CD14-positive monocyte (primary cell): ENCODE data around the gene ERC1. TPM values are rescaled to one million over a fixed set of nuclear protein-coding genes. Genes with fewer than 3 reads are reported as not detected.
A peak's percentile ranks its signal among the peaks of the same experiment; 100 is the strongest.

Source experiments
- DNase-seq, 3 donors: peaks; one replicate each; pipeline ENCODE4 v3.0.0-alpha.2; 2011 to 2022
- H2AFZ ChIP-seq: 2 replicates; pipeline ENCODE4 v1.6.0; 2012; ENCODE audit warnings: mild to moderate bottlenecking, low read depth, low read length, inconsistent platforms; ENCODE audit not compliant: insufficient read depth, poor library complexity, severe bottlenecking
- H3K27ac ChIP-seq, 2 donors: 1 replicate in 1 of 2; 2 replicates in 1 of 2; pipeline ENCODE4 v1.5.1; 2012 to 2013; ENCODE audit warnings: low read length in 2 of 2, control low read depth in 1 of 2, inconsistent platforms in 1 of 2, low read depth in 1 of 2, mild to moderate bottlenecking in 1 of 2
- H3K27me3 ChIP-seq, 2 donors: one replicate each; pipeline versions ENCODE4 v1.6.0 to v1.6.1; 2011 to 2013; ENCODE audit warnings: low read length in 2 of 2; ENCODE audit not compliant: control insufficient read depth in 2 of 2, insufficient read depth in 2 of 2
- H3K36me3 ChIP-seq, 2 donors: replicated peaks in 1 of 2; 1 replicate in 1 of 2; 2 replicates in 1 of 2; pipeline versions ENCODE4 v1.5.1 to v1.6.1; 2012 to 2013; ENCODE audit warnings: low read length in 2 of 2, control low read depth in 1 of 2, inconsistent platforms in 1 of 2, mild to moderate bottlenecking in 1 of 2; ENCODE audit not compliant: insufficient read depth in 2 of 2, control insufficient read depth in 1 of 2
- H3K4me1 ChIP-seq, 2 donors: 1 replicate in 1 of 2; 2 replicates in 1 of 2; pipeline versions ENCODE4 v1.5.1 to v1.6.1; 2012 to 2013; ENCODE audit warnings: low read length in 2 of 2, control low read depth in 1 of 2, inconsistent platforms in 1 of 2, mild to moderate bottlenecking in 1 of 2, moderate library complexity in 1 of 2; ENCODE audit not compliant: insufficient read depth in 2 of 2, control insufficient read depth in 1 of 2
- H3K4me2 ChIP-seq: replicated peaks from 2 replicates; pipeline ENCODE3; 2012; ENCODE audit warnings: low read length, moderate library complexity, mild to moderate bottlenecking; ENCODE audit not compliant: poor library complexity, severe bottlenecking; ENCODE audit errors: extremely low read depth
- H3K4me3 ChIP-seq, 3 experiments: fragments of 200-600 bp in 1 of 3; sonication (generic) in 1 of 3; replicated peaks in 1 of 3; 1 replicate in 2 of 3; 2 replicates in 1 of 3; pipeline ENCODE4 v1.5.1; 2011 to 2013; ENCODE audit warnings: low read length in 3 of 3, mild to moderate bottlenecking in 3 of 3, control low read depth in 2 of 3, low read depth in 2 of 3, inconsistent platforms in 1 of 3, moderate library complexity in 1 of 3
- H3K79me2 ChIP-seq: 2 replicates; pipeline ENCODE4 v1.6.0; 2012; ENCODE audit warnings: mild to moderate bottlenecking, control low read depth, inconsistent platforms, low read length, moderate library complexity; ENCODE audit not compliant: insufficient read depth
- H3K9ac ChIP-seq: 2 replicates; pipeline ENCODE4 v1.6.0; 2017; ENCODE audit warnings: low read length, mild to moderate bottlenecking; ENCODE audit not compliant: insufficient read depth, poor library complexity, severe bottlenecking
- H3K9me3 ChIP-seq, 2 donors: replicated peaks in 1 of 2; 1 replicate in 1 of 2; 2 replicates in 1 of 2; pipeline versions ENCODE4 v1.5.1 to v1.6.1; 2012 to 2013; ENCODE audit warnings: low read length in 2 of 2, control low read depth in 1 of 2; ENCODE audit not compliant: control insufficient read depth in 1 of 2, insufficient read depth in 1 of 2
- H4K20me1 ChIP-seq: 2 replicates; pipeline ENCODE4 v1.6.0; 2012; ENCODE audit warnings: mild to moderate bottlenecking, low read length, control low read depth, moderate library complexity; ENCODE audit not compliant: insufficient read depth
- H3K27ac Mint-ChIP-seq, 7 donors: one replicate each; pipeline ENCODE4 v1.8.0; 2020; ENCODE audit warnings: mild to moderate bottlenecking in 7 of 7, mixed read lengths in 7 of 7, moderate library complexity in 6 of 7, inconsistent platforms in 2 of 7
- H3K27me3 Mint-ChIP-seq, 3 donors: one replicate each; pipeline ENCODE4 v1.8.0; 2021 to 2022; ENCODE audit warnings: low read depth in 3 of 3, mild to moderate bottlenecking in 3 of 3, mixed read lengths in 3 of 3, moderate library complexity in 3 of 3, inconsistent platforms in 1 of 3
- H3K36me3 Mint-ChIP-seq, 2 donors: one replicate each; pipeline ENCODE4 v1.8.0; 2020; ENCODE audit warnings: mixed read lengths in 2 of 2, inconsistent platforms in 1 of 2, mild to moderate bottlenecking in 1 of 2
- H3K4me1 Mint-ChIP-seq: one replicate; pipeline ENCODE4 v1.8.0; 2020; ENCODE audit warnings: mild to moderate bottlenecking, mixed read lengths
- H3K4me3 Mint-ChIP-seq, 2 donors: one replicate each; pipeline ENCODE4 v1.8.0; 2020; ENCODE audit warnings: mild to moderate bottlenecking in 2 of 2, mixed read lengths in 2 of 2, moderate library complexity in 1 of 2
- H3K9me3 Mint-ChIP-seq, 7 donors: one replicate each; pipeline ENCODE4 v1.8.0; 2020 to 2022; ENCODE audit warnings: mixed read lengths in 7 of 7, mild to moderate bottlenecking in 6 of 7, moderate library complexity in 6 of 7, inconsistent platforms in 2 of 7
- WGBS: methylation state at CpG from one replicate; pipeline ENCODE4 v1.1.5; 2013; ENCODE audit warnings: missing lambda C conversion rate; ENCODE audit not compliant: insufficient coverage; 5-methylcytosine and 5-hydroxymethylcytosine counted together
- intact Hi-C, 2 donors: fragments of 100-400 bp; cut with micrococcal nuclease; formaldehyde crosslinking; loops; one replicate each; pipeline versions ENCODE4 v1.15.0 to v1.15.1; 2023
- polyA plus RNA-seq, 3 donors: library from polyadenylated mRNA; depleted of rRNA in 1 of 3; unstranded in 2 of 3; stranded (reverse) in 1 of 3; fragments of 300-500 nt in 2 of 3; fragments of >200 nt in 1 of 3; fragmentation: Illumina TruSeq in 2 of 3; gene quantifications; 1 replicate in 2 of 3; 2 replicates in 1 of 3; pipeline ENCODE4 v1.2.3, GENCODE V29; 2012 to 2021
- TF ChIP-seq, protein P1 (sequence below): fragments of 200-600 bp; IDR thresholded peaks from one replicate; pipeline ENCODE4 v1.8.0; 2022; ENCODE audit warnings: antibody characterized with exemption, mild to moderate bottlenecking

The ERC1 gene
- polyA plus RNA-seq, 3 donors, result 4.0 to 14.3 (median 5.1) TPM

GRCh38 chr12:1494856-1495255, 503.8 kb downstream of the ERC1 start:
- TF ChIP-seq, protein P1, sequence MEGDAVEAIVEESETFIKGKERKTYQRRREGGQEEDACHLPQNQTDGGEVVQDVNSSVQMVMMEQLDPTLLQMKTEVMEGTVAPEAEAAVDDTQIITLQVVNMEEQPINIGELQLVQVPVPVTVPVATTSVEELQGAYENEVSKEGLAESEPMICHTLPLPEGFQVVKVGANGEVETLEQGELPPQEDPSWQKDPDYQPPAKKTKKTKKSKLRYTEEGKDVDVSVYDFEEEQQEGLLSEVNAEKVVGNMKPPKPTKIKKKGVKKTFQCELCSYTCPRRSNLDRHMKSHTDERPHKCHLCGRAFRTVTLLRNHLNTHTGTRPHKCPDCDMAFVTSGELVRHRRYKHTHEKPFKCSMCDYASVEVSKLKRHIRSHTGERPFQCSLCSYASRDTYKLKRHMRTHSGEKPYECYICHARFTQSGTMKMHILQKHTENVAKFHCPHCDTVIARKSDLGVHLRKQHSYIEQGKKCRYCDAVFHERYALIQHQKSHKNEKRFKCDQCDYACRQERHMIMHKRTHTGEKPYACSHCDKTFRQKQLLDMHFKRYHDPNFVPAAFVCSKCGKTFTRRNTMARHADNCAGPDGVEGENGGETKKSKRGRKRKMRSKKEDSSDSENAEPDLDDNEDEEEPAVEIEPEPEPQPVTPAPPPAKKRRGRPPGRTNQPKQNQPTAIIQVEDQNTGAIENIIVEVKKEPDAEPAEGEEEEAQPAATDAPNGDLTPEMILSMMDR, result no peak
- peaks cover 2 to 9% (median 6%) of the 10 kb centered on the region in 3 donors for H3K27me3 Mint-ChIP-seq
- H3K27ac Mint-ChIP-seq, result peak overlapping the region in 1 of 7 donors; percentile 40
- Histone ChIP-seq H3K36me3 (peaks cover 11 to 35% of the 10 kb centered on the region in 2 donors), H3K27ac (no peak overlapping the region), H3K4me2 (no peak overlapping the region), H3K4me1 (no peaks in the 10 kb centered on the region), H3K9me3 (no peaks in the 10 kb centered on the region), H4K20me1 (no peaks in the 10 kb centered on the region), H3K9ac (no peak overlapping the region), H3K79me2 (no peaks in the 10 kb centered on the region), H3K4me3 (no peak overlapping the region), H2AFZ (no peak overlapping the region), H3K27me3 (no peaks in the 10 kb centered on the region)
- no peak for DNase-seq
- peaks cover 2% of the 10 kb centered on the region for H3K4me1 Mint-ChIP-seq
- 92% methylated on average over 7 of the region's 7 CpGs for WGBS
- H3K36me3 Mint-ChIP-seq, result peaks cover 36 to 38% of the 10 kb centered on the region in 2 donors
- no peak overlapping the region for H3K4me3 Mint-ChIP-seq
- intact Hi-C loops, result no loop called here
- H3K9me3 Mint-ChIP-seq, result peaks cover 0 to 3% (median 0%) of the 10 kb centered on the region in 7 donors

DNA sequence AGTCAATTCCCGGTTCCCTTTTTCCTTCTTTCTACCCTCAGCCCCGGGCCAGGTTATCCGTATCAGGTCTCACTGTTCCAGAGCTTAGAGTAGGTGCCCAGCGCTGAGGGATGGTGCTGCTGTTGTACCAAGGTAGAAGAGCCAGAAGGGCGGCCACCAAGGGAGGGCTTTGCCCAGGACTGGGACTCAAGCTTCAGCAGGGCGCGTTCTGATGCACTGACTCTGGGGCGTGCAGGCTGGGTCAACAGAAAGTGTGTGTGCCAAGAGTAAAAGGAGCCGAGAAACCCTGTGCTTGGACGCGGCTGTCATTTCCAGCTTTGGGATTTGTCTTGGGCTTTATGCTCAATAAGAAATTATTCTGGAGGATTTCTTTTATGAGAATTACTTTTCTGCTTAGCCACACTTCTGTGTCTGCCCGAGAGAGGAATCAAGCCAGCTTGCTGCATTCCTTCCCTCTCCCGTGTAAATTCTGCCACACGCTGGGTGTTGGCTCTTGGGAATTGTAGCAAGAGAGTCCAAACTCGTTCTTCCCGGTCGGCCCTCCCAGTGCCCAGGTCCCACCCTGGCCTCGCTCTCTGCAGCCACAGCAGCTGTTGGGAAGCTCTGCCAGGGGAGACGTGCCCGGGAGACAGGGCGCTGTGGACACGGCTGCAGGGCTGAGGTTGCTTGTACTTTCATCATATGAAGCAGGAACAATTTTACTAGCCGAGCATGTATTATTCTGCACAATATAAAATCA, 505.3 kb downstream of the ERC1 start:
- WGBS, result 90% methylated on average over 18 of the region's 23 CpGs
- Histone ChIP-seq H2AFZ (no peak overlapping the region), H3K4me2 (no peak overlapping the region)

More for the DNA sequence above, 505.3 kb downstream of the ERC1 start:
- DNase-seq, result no peak
- intact Hi-C loops, result no loop called here
- no peaks in the 10 kb centered on the region for H4K20me1 ChIP-seq
- H3K36me3 Mint-ChIP-seq, result peaks cover 23 to 24% of the 10 kb centered on the region in 2 donors
- no peak overlapping the region for H3K27ac ChIP-seq
- H3K27me3 ChIP-seq, result no peaks in the 10 kb centered on the region
- peaks cover 5% of the 10 kb centered on the region for H3K4me1 Mint-ChIP-seq
- peaks cover 0 to 3% (median 0%) of the 10 kb centered on the region in 7 donors for H3K9me3 Mint-ChIP-seq
- H3K79me2 ChIP-seq, result no peaks in the 10 kb centered on the region
- peaks cover 4 to 6% of the 10 kb centered on the region in 2 donors for H3K4me1 ChIP-seq
- no peaks in the 10 kb centered on the region for H3K9me3 ChIP-seq
- H3K27me3 Mint-ChIP-seq, result peaks cover 2 to 11% (median 6%) of the 10 kb centered on the region in 3 donors
- H3K4me3 ChIP-seq, result no peak overlapping the region
- H3K9ac ChIP-seq, result no peak overlapping the region
- H3K4me3 Mint-ChIP-seq, result no peak overlapping the region
- TF ChIP-seq, protein P1, result no peak
- H3K27ac Mint-ChIP-seq, result no peak overlapping the region
- H3K36me3 ChIP-seq, result peaks cover 0 to 20% of the 10 kb centered on the region in 2 donors
